IMR-90 (cell line): ENCODE data around the gene PTK6. TPM values are rescaled to one million over a fixed set of nuclear protein-coding genes. Genes with fewer than 3 reads are reported as not detected.

Experiments
- ATAC-seq: fragments of 200-7000 bp; cut with Tn5 transposase; 2 replicates; pipeline ENCODE4 v1.9.1; 2020; ENCODE audit warnings: low read depth, mild to moderate bottlenecking, moderate library complexity
- BruUV-seq: library from RNA; stranded (reverse); fragments of 400-500 nt; replicated peaks from 2 replicates; lab custom pipeline; 2021; lab: Mats Ljungman, UMichigan
- CTCF ChIA-PET: fragments of 300-600 bp; formaldehyde crosslinking; extraction: SDS; loops from one replicate; lab custom pipeline; 2021; ENCODE audit warnings: antibody characterized with exemption; lab: Yijun Ruan, JAX
- POLR2A ChIA-PET: fragments of 300-600 bp; sonication (Branson Sonifier 250); formaldehyde crosslinking; loops from one replicate; lab custom pipeline; 2022; ENCODE audit warnings: antibody characterized with exemption; ENCODE audit not compliant: unreplicated experiment; lab: Charles Lee
- DNase-seq: peaks from one replicate; pipeline ENCODE4 v3.0.0; 2013
- H2AFZ ChIP-seq: replicated peaks from 2 replicates; pipeline ENCODE3; 2013; ENCODE audit warnings: low read length, mild to moderate bottlenecking; ENCODE audit not compliant: poor library complexity
- H2AK5ac ChIP-seq: 2 replicates; pipeline ENCODE4 v1.6.1; 2013; ENCODE audit warnings: low read depth, low read length, inconsistent platforms
- H2AK9ac ChIP-seq: replicated peaks from 2 replicates; pipeline ENCODE3; 2013; ENCODE audit warnings: mild to moderate bottlenecking, low read depth, low read length, moderate library complexity; ENCODE audit not compliant: poor library complexity
- H2BK120ac ChIP-seq: 2 replicates; pipeline ENCODE4 v1.6.1; 2013; ENCODE audit warnings: low read depth, low read length, inconsistent platforms
- H2BK15ac ChIP-seq: 3 replicates; pipeline ENCODE4 v1.6.1; 2013; ENCODE audit warnings: low read depth, low read length, inconsistent platforms
- H2BK20ac ChIP-seq: 2 replicates; pipeline ENCODE4 v1.6.1; 2013; ENCODE audit warnings: low read depth, mild to moderate bottlenecking, inconsistent platforms, low read length, moderate library complexity
- H2BK5ac ChIP-seq: 2 replicates; pipeline ENCODE4 v1.6.1; 2013; ENCODE audit warnings: mild to moderate bottlenecking, low read depth, low read length, inconsistent platforms; ENCODE audit not compliant: poor library complexity, severe bottlenecking
- H3K14ac ChIP-seq: replicated peaks from 2 replicates; pipeline ENCODE4 v1.6.1; 2013; ENCODE audit warnings: low read depth, low read length, inconsistent platforms
- H3K18ac ChIP-seq: 2 replicates; pipeline ENCODE4 v1.6.1; 2013; ENCODE audit warnings: low read depth, low read length, control low read depth
- H3K23ac ChIP-seq: 2 replicates; pipeline ENCODE4 v1.6.1; 2013; ENCODE audit warnings: low read depth, low read length, inconsistent platforms
- H3K27ac ChIP-seq: 2 replicates; pipeline ENCODE4 v1.5.1; 2013; ENCODE audit warnings: mild to moderate bottlenecking, control low read depth, low read length; ENCODE audit not compliant: insufficient read depth
- H3K27me3 ChIP-seq: 2 replicates; pipeline ENCODE4 v1.6.1; 2013; ENCODE audit warnings: low read length; ENCODE audit not compliant: control insufficient read depth, insufficient read depth
- H3K36me3 ChIP-seq: 2 replicates; pipeline ENCODE4 v1.6.1; 2013; ENCODE audit warnings: low read length, mixed read lengths; ENCODE audit not compliant: control insufficient read depth, insufficient read depth
- H3K4ac ChIP-seq: 2 replicates; pipeline ENCODE4 v1.6.1; 2013; ENCODE audit warnings: low read depth, low read length, inconsistent platforms
- H3K4me1 ChIP-seq: 2 replicates; pipeline ENCODE4 v1.6.1; 2013; ENCODE audit warnings: low read length, mixed read lengths; ENCODE audit not compliant: control insufficient read depth, insufficient read depth
- H3K4me2 ChIP-seq: 2 replicates; pipeline ENCODE4 v1.6.1; 2013; ENCODE audit warnings: low read depth, mild to moderate bottlenecking, control low read depth, low read length, moderate library complexity
- H3K4me3 ChIP-seq: 2 replicates; pipeline ENCODE4 v1.5.1; 2013; ENCODE audit warnings: low read depth, mild to moderate bottlenecking, control low read depth, low read length, moderate library complexity; ENCODE audit not compliant: insufficient read depth
- H3K56ac ChIP-seq: 2 replicates; pipeline ENCODE4 v1.6.1; 2013; ENCODE audit warnings: low read length, inconsistent platforms; ENCODE audit not compliant: insufficient read depth; ENCODE audit errors: extremely low read depth
- H3K79me1 ChIP-seq, 2 experiments: 2 replicates each; pipeline ENCODE4 v1.6.1; 2013; ENCODE audit warnings: low read length in 2 of 2, inconsistent platforms in 1 of 2, low read depth in 1 of 2
- H3K9ac ChIP-seq: 2 replicates; pipeline ENCODE4 v1.6.1; 2013; ENCODE audit warnings: low read depth, low read length, control low read depth
- H3K9me1 ChIP-seq: 2 replicates; pipeline ENCODE4 v1.6.1; 2013; ENCODE audit warnings: low read length, inconsistent platforms; ENCODE audit not compliant: insufficient read depth
- H3K9me3 ChIP-seq: 2 replicates; pipeline ENCODE4 v1.6.1; 2013; ENCODE audit warnings: low read length; ENCODE audit not compliant: control insufficient read depth, insufficient read depth
- H4K20me1 ChIP-seq: 2 replicates; pipeline ENCODE4 v1.6.1; 2013; ENCODE audit warnings: low read length, inconsistent platforms; ENCODE audit not compliant: insufficient read depth
- H4K5ac ChIP-seq: 2 replicates; pipeline ENCODE4 v1.6.1; 2013; ENCODE audit warnings: mild to moderate bottlenecking, low read depth, low read length, control low read depth
- H4K8ac ChIP-seq, 2 experiments: 2 replicates each; pipeline ENCODE4 v1.6.1; 2013; ENCODE audit warnings: low read depth in 2 of 2, low read length in 2 of 2, control low read depth in 1 of 2, inconsistent platforms in 1 of 2
- H4K91ac ChIP-seq: 2 replicates; pipeline ENCODE4 v1.6.1; 2013; ENCODE audit warnings: low read depth, low read length, inconsistent platforms; ENCODE audit not compliant: insufficient read depth
- CHD1 ChIP-seq: IDR thresholded peaks from 2 replicates; pipeline ENCODE4 v1.6.1; 2012; ENCODE audit warnings: low read depth, low read length, improper control_type of control experiment
- CTCF ChIP-seq: conservative IDR thresholded peaks from 2 replicates; pipeline ENCODE4 v1.5.1; 2012; ENCODE audit warnings: mild to moderate bottlenecking, low read depth, low read length, improper control_type of control experiment
- MAZ ChIP-seq: IDR thresholded peaks from 2 replicates; pipeline ENCODE4 v1.6.1; 2012; ENCODE audit warnings: low read depth, mild to moderate bottlenecking, low read length, improper control_type of control experiment, moderate library complexity, borderline replicate concordance
- MXI1 ChIP-seq: IDR thresholded peaks from 2 replicates; pipeline ENCODE4 v1.6.1; 2012; ENCODE audit warnings: low read depth, mild to moderate bottlenecking, low read length, moderate library complexity, borderline replicate concordance
- NFE2L2 ChIP-seq: fragments of 150-350 bp; IDR thresholded peaks from 2 replicates; pipeline ENCODE4 v1.6.1; 2016; ENCODE audit warnings: low read depth, mild to moderate bottlenecking, low read length
- RAD21 ChIP-seq: IDR thresholded peaks from 2 replicates; pipeline ENCODE4 v1.6.1; 2012; ENCODE audit warnings: low read length, improper control_type of control experiment
- RCOR1 ChIP-seq: IDR thresholded peaks from 2 replicates; pipeline ENCODE4 v1.6.1; 2012; ENCODE audit warnings: mild to moderate bottlenecking, low read length, improper control_type of control experiment; ENCODE audit not compliant: insufficient replicate concordance
- WGBS, 2 experiments: methylation state at CpG; one replicate each; pipeline versions ENCODE4 v1.1.5 to v1.1.7; 2013; ENCODE audit warnings: missing lambda C conversion rate in 2 of 2; ENCODE audit not compliant: insufficient read length in 1 of 2; ENCODE audit errors: extremely low coverage in 2 of 2; 5-methylcytosine and 5-hydroxymethylcytosine counted together
- dilution Hi-C: fragments of 300-500 bp; cut with HindIII; formaldehyde crosslinking; loops from one replicate; pipeline ENCODE4 v1.14.3; 2018; ENCODE audit warnings: low sequenced_read_pairs; ENCODE audit not compliant: unreplicated experiment
- in situ Hi-C: fragments of 300-500 bp; cut with MboI; formaldehyde crosslinking; loops from 3 replicates; pipeline ENCODE4 v1.14.3; 2019; ENCODE audit warnings: low sequenced_read_pairs, inconsistent platforms, mixed read lengths
- intact Hi-C: fragments of 100-400 bp; cut with micrococcal nuclease; formaldehyde crosslinking; loops from 2 replicates; pipeline ENCODE4 v1.10.0; 2022
- polyA plus RNA-seq, 3 experiments: library from polyadenylated mRNA; depleted of rRNA; stranded (reverse); fragments of >200 nt; gene quantifications; 2 replicates each; pipeline ENCODE4 v1.2.3, GENCODE V29; 2012; ENCODE audit warnings: low replicate concordance in 1 of 3
- total RNA-seq: library from RNA; depleted of rRNA; stranded (reverse); fragments of >200 nt; gene quantifications from 2 replicates; pipeline ENCODE4 v1.2.3, GENCODE V29; 2012
- TF ChIP-seq, protein P1 (sequence below): fragments of 150-350 bp; IDR thresholded peaks from 2 replicates; pipeline ENCODE4 v1.6.1; 2016; ENCODE audit warnings: low read depth, mild to moderate bottlenecking, low read length, moderate library complexity, borderline replicate concordance

The PTK6 gene
- total and polyA plus RNA-seq, 2 of the 4 experiments (the other 2 are of a cell fraction) = not detected

DNA sequence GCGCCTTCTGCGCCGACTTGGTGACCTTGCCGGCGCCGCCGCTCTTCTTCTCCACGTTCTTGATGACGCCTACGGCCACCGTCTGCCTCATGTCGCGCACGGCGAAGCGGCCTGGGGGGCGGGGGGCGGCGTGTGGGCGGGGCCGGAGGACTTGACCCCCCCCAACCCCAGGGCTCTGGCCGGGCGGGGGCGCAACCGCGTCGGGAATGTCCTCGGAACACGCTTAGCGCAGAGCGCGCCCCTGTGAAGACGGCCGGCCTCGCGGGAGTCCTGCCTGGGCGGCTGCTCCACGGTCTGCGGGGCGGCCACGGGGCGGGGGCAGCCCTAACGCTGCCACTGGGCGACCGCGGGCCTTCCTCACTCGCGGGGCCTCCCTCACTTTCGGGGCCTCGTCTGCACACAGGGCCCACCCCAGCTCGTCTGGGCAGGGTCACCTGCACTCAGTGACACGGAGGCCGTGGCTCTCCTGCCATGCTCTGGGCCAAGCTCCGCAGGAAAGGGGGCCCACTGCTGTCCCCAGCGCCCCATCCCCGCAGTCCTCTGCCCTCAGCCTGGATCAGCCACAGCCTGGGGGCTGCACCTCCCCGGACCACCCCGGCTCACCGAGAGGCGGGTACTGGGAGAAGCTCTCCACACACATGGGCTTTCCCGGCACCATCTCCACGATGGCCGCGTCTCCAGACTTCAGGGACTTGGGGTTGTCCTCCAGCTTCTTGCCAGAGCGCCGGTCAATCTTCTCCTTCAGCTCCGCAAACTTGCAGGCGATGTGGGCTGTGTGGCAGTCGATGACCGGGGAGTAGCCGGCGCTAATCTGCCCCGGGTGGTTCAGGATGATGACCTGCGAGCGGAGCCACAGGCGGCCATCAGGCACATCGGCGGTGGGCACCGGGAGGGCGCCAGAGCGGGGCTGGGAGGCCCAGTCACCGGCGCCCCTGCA, 48.6 kb downstream of the PTK6 start:
- no peak overlapping the region for H3K4ac ChIP-seq
- no peaks in the 10 kb centered on the region for H4K20me1 ChIP-seq
- H4K91ac ChIP-seq = no peak overlapping the region
- no peak overlapping the region for H3K4me3 ChIP-seq
- H3K9me3 ChIP-seq = no peaks in the 10 kb centered on the region
- dilution Hi-C loops (no loop called here), intact Hi-C loops (no loop called here), in situ Hi-C loops (no loop called here)
- H2BK120ac ChIP-seq = no peak overlapping the region
- DNase-seq = no peak
- no peak overlapping the region for H4K8ac ChIP-seq
- H2BK5ac ChIP-seq = no peak overlapping the region
- CTCF ChIA-PET = no interaction called here
- H3K4me2 ChIP-seq = no peak overlapping the region
- H3K36me3 ChIP-seq = no peaks in the 10 kb centered on the region
- H3K27ac ChIP-seq = no peak overlapping the region
- no TSS peak for BruUV-seq
- peaks cover 25% of the 10 kb centered on the region for H3K27me3 ChIP-seq
- H3K14ac ChIP-seq = no peak overlapping the region
- 10% methylated on average over 41 of the region's 83 CpGs; no CpG with 5 or more reads in 1 of the 2 experiments for WGBS, 2 experiments
- H2AK9ac ChIP-seq = no peak overlapping the region
- H3K23ac ChIP-seq = no peak overlapping the region
- H2AK5ac ChIP-seq = no peak overlapping the region
- no peaks in the 10 kb centered on the region for H3K79me1 ChIP-seq
- H3K56ac ChIP-seq = no peak overlapping the region
- H2BK15ac ChIP-seq = no peak overlapping the region
- H2BK20ac ChIP-seq = no peak overlapping the region
- peak; percentile 32; the same call in 1 of the 2 replicates for ATAC-seq
- H4K5ac ChIP-seq = no peak overlapping the region
- POLR2A ChIA-PET = no interaction called here
- H2AFZ ChIP-seq = no peak overlapping the region
- H3K9me1 ChIP-seq = no peaks in the 10 kb centered on the region
- no peak overlapping the region for H3K18ac ChIP-seq
- no peak overlapping the region for H3K9ac ChIP-seq
- H3K4me1 ChIP-seq = no peaks in the 10 kb centered on the region
- TF ChIP-seq MXI1 (no peak), RAD21 (no peak), CHD1 (no peak), MAZ (no peak), RCOR1 (no peak), NFE2L2 (no peak), CTCF (no peak)
- TF ChIP-seq, protein P1, sequence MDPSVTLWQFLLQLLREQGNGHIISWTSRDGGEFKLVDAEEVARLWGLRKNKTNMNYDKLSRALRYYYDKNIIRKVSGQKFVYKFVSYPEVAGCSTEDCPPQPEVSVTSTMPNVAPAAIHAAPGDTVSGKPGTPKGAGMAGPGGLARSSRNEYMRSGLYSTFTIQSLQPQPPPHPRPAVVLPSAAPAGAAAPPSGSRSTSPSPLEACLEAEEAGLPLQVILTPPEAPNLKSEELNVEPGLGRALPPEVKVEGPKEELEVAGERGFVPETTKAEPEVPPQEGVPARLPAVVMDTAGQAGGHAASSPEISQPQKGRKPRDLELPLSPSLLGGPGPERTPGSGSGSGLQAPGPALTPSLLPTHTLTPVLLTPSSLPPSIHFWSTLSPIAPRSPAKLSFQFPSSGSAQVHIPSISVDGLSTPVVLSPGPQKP = no peak
